ENCODE measurements around the gene PUS7L. TPM values are rescaled to one million over a fixed set of nuclear protein-coding genes. Genes with fewer than 3 reads are reported as not detected.

PUS7L gene
- total RNA-seq, 1 experiment from 2014 or later: 11.4 TPM

- TF ChIP-seq REST (IDR thresholded peaks at IDR 0.05; ENCODE audit: insufficient read depth in 1 of 2, low read depth in 2 of 2, low read length in 1 of 2): no peak
- no peak for TF ChIP-seq POLR2AphosphoS5 (IDR thresholded peaks at IDR 0.05; ENCODE audit: low read depth, low read length)
- no peak for TF ChIP-seq CTCF (IDR thresholded peaks at IDR 0.05)
- no peak for TF ChIP-seq TCF7L2 (IDR thresholded peaks at IDR 0.05; ENCODE audit: low read depth, low read length)
- no peak for TF ChIP-seq SIN3A (IDR thresholded peaks at IDR 0.05; ENCODE audit: borderline replicate concordance, insufficient read depth, low read depth, low read length)
Measured at GRCh38 chr12:43696154-43696553, 62.4 kb downstream of the PUS7L start.

GRCh38 chr12:43694879-43695278 is 63.7 kb downstream of the PUS7L start:
- in situ Hi-C loops (cut with HindIII; ENCODE audit: low pct_unique_long_range_greater_than_20kb, low sequenced_read_pairs): no loop called here
- POLR2A ChIA-PET: no interaction called here
- CTCF ChIA-PET: no interaction called here
- ATAC-seq: no peak
- Histone ChIP-seq H3K4me1 (ENCODE audit: control insufficient read depth, insufficient read depth, low read length) (no peaks in the 10 kb centered on the region), H3K36me3 (ENCODE audit: control insufficient read depth, insufficient read depth, low read length) (no peaks in the 10 kb centered on the region), H3K4me3 (ENCODE audit: low read depth in 2 of 2, low read length in 2 of 2) (no peak overlapping the region), H3K27ac (ENCODE audit: low read length) (no peak overlapping the region), H3K9me3 (ENCODE audit: control insufficient read depth, insufficient read depth, low read depth, low read length) (no peaks in the 10 kb centered on the region), H3K27me3 (ENCODE audit: control insufficient read depth, insufficient read depth, low read length) (no peaks in the 10 kb centered on the region)
- TF ChIP-seq CTCF (IDR thresholded peaks at IDR 0.05): no peak
- TF ChIP-seq SIN3A (IDR thresholded peaks at IDR 0.05; ENCODE audit: borderline replicate concordance, insufficient read depth, low read depth, low read length): no peak
- no peak for TF ChIP-seq POLR2AphosphoS5 (IDR thresholded peaks at IDR 0.05; ENCODE audit: low read depth, low read length)
- no peak for TF ChIP-seq TCF7L2 (IDR thresholded peaks at IDR 0.05; ENCODE audit: low read depth, low read length)
- no peak for TF ChIP-seq REST (IDR thresholded peaks at IDR 0.05; ENCODE audit: insufficient read depth in 1 of 2, low read depth in 2 of 2, low read length in 1 of 2)
- DNase-seq (ENCODE audit: low read depth, low spot score): no peak
- no TSS peak for BruUV-seq (replicated peaks)
- intact Hi-C loops (cut with micrococcal nuclease; ENCODE audit: unreplicated experiment): no loop called here

More at GRCh38 chr12:43696154-43696553, 62.4 kb downstream of the PUS7L start:
- no peaks in the 10 kb centered on the region for H3K36me3 ChIP-seq (ENCODE audit: control insufficient read depth, insufficient read depth, low read length)
- no peaks in the 10 kb centered on the region for H3K27me3 ChIP-seq (ENCODE audit: control insufficient read depth, insufficient read depth, low read length)
- ChIA-PET CTCF (no interaction called here), POLR2A (no interaction called here)
- H3K27ac ChIP-seq (ENCODE audit: low read length): no peak overlapping the region
- H3K4me1 ChIP-seq (ENCODE audit: control insufficient read depth, insufficient read depth, low read length): no peaks in the 10 kb centered on the region
- intact Hi-C loops (cut with micrococcal nuclease; ENCODE audit: unreplicated experiment): no loop called here
- ATAC-seq: no peak
- BruUV-seq (replicated peaks): no TSS peak
- in situ Hi-C loops (cut with HindIII; ENCODE audit: low pct_unique_long_range_greater_than_20kb, low sequenced_read_pairs): no loop called here
- no peaks in the 10 kb centered on the region for H3K9me3 ChIP-seq (ENCODE audit: control insufficient read depth, insufficient read depth, low read depth, low read length)
- H3K4me3 ChIP-seq (ENCODE audit: low read depth in 2 of 2, low read length in 2 of 2): no peak overlapping the region
- no peak for DNase-seq (ENCODE audit: low read depth, low spot score)

Measured in Panc1 (cell line).